WTC11 (cell line): Measurements from ENCODE around the gene PTCH1. TPM values are rescaled to one million over a fixed set of nuclear protein-coding genes. Genes with fewer than 3 reads are reported as not detected.

Source experiments
- total RNA-seq: library from RNA; stranded (reverse); gene quantifications from 3 replicates; pipeline ENCODE4 v1.2.3, GENCODE V29; 2021

PTCH1 gene
- total RNA-seq, 1 experiment from 2014 or later: 38.0 TPM

Other genes with a start within 250 kb of the PTCH1 start
- gene FANCC, start 199.3 kb downstream of the PTCH1 start, total RNA-seq: 10.9 to 14.3 TPM (median 12.9 TPM) in 3 replicates